HCT116 (cell line): ENCODE data around the gene LRRC73. TPM values are rescaled to one million over a fixed set of nuclear protein-coding genes. Genes with fewer than 3 reads are reported as not detected.

Experiments used
- ATAC-seq: fragments of 200-7000 bp; cut with Tn5 transposase; 2 replicates; pipeline ENCODE4 v1.9.1; 2020; ENCODE audit warnings: mild to moderate bottlenecking, moderate library complexity
- BruUV-seq: library from RNA; stranded (reverse); fragments of 400-500 nt; replicated peaks from 2 replicates; lab custom pipeline; 2021; lab: Mats Ljungman, UMichigan
- CTCF ChIA-PET: fragments of 300-600 bp; sonication (Branson Sonifier 250); formaldehyde crosslinking; loops from one replicate; lab custom pipeline; 2021; ENCODE audit warnings: antibody characterized with exemption; lab: Charles Lee
- POLR2A ChIA-PET: fragments of 300-600, 350-600 bp; sonication (Branson Sonifier 250); formaldehyde crosslinking; loops from one replicate; lab custom pipeline; 2021; ENCODE audit warnings: antibody characterized with exemption; lab: Charles Lee
- RAD21 ChIA-PET, 2 experiments: fragments of 300-600 bp; sonication (Branson Sonifier 250); formaldehyde crosslinking; loops; one replicate each; lab custom pipeline; 2023; ENCODE audit warnings: low total read pairs in 2 of 2; ENCODE audit not compliant: uncharacterized antibody in 2 of 2, unreplicated experiment in 2 of 2, low non-redundant PET in 1 of 2; lab: Charles Lee
- DNase-seq: peaks from one replicate; pipeline ENCODE4 v3.0.0-alpha.2; 2010; ENCODE audit warnings: low read depth, low spot score
- H2AFZ ChIP-seq: fragments of 200-600 bp; shearing (Covaris generic), sonication (generic); 2 replicates; pipeline ENCODE4 v1.6.1; 2017; ENCODE audit warnings: low read depth, mixed run types, mixed read lengths, antibody characterized with exemption, low read length; ENCODE audit not compliant: poor library complexity, severe bottlenecking
- H3K27ac ChIP-seq: 2 replicates; pipeline ENCODE4 v1.5.1; 2012; ENCODE audit warnings: low read depth, low read length
- H3K27me3 ChIP-seq: fragments of 200-600 bp; sonication (generic); 2 replicates; pipeline ENCODE4 v1.6.1; 2016; ENCODE audit warnings: mixed run types, low read length, mixed read lengths; ENCODE audit not compliant: insufficient read depth
- H3K36me3 ChIP-seq, 2 experiments: fragments of 200-500 bp in 1 of 2; fragments of 200-600 bp in 1 of 2; sonication (Bioruptor generic) in 1 of 2; sonication (generic) in 1 of 2; 2 replicates each; pipeline versions ENCODE4 v1.5.1 to v1.6.1; 2014 to 2016; ENCODE audit warnings: low read length in 2 of 2, inconsistent platforms in 1 of 2, mixed read lengths in 1 of 2, mixed run types in 1 of 2; ENCODE audit not compliant: insufficient read depth in 2 of 2, control insufficient read depth in 1 of 2
- H3K4me1 ChIP-seq, 2 experiments: fragments of 200-600 bp in 1 of 2; sonication (generic) in 1 of 2; 2 replicates each; pipeline versions ENCODE4 v1.5.1 to v1.6.1; 2012 to 2017; ENCODE audit warnings: low read length in 2 of 2, inconsistent platforms in 1 of 2, mild to moderate bottlenecking in 1 of 2, mixed read lengths in 1 of 2, mixed run types in 1 of 2, moderate library complexity in 1 of 2; ENCODE audit not compliant: insufficient read depth in 2 of 2, control insufficient read depth in 1 of 2
- H3K4me2 ChIP-seq: fragments of 200-600 bp; sonication (generic); 2 replicates; pipeline ENCODE4 v1.6.1; 2017; ENCODE audit warnings: mixed run types, low read length, mixed read lengths
- H3K4me3 ChIP-seq, 2 experiments: fragments of 200-600 bp in 1 of 2; sonication (generic) in 1 of 2; replicated peaks in 1 of 2; 2 replicates each; pipeline ENCODE4 v1.5.1; 2011 to 2016; ENCODE audit warnings: low read length in 2 of 2, control low read depth in 1 of 2, low read depth in 1 of 2, mild to moderate bottlenecking in 1 of 2, mixed read lengths in 1 of 2, mixed run types in 1 of 2
- H3K79me2 ChIP-seq: fragments of 200-600 bp; sonication (generic); 2 replicates; pipeline ENCODE4 v1.6.1; 2017; ENCODE audit warnings: mild to moderate bottlenecking, mixed run types, low read length, moderate library complexity, mixed read lengths; ENCODE audit not compliant: insufficient read depth
- H3K9ac ChIP-seq: fragments of 200-600 bp; sonication (generic); 2 replicates; pipeline ENCODE4 v1.6.1; 2016; ENCODE audit warnings: low read length, mixed read lengths
- H3K9me2 ChIP-seq: fragments of 200-600 bp; sonication (generic), shearing (Covaris generic); 2 replicates; pipeline ENCODE4 v1.6.1; 2017; ENCODE audit warnings: mixed run types, mild to moderate bottlenecking, moderate library complexity; ENCODE audit not compliant: insufficient read depth
- H3K9me3 ChIP-seq, 2 experiments: fragments of 200-500 bp in 1 of 2; fragments of 200-600 bp in 1 of 2; sonication (Bioruptor generic) in 1 of 2; sonication (generic) in 1 of 2; 2 replicates each; pipeline ENCODE4 v1.6.1; 2014 to 2017; ENCODE audit warnings: low read length in 2 of 2, mixed read lengths in 2 of 2, inconsistent platforms in 1 of 2, low read depth in 1 of 2, mild to moderate bottlenecking in 1 of 2, mixed run types in 1 of 2, moderate library complexity in 1 of 2; ENCODE audit not compliant: control insufficient read depth in 1 of 2, insufficient read depth in 1 of 2
- H4K20me1 ChIP-seq: fragments of 200-600 bp; sonication (generic), shearing (Covaris generic); 2 replicates; pipeline ENCODE4 v1.6.1; 2017; ENCODE audit warnings: mixed run types, mild to moderate bottlenecking, moderate library complexity; ENCODE audit not compliant: insufficient read depth
- ATF3 ChIP-seq: IDR thresholded peaks from 2 replicates; pipeline ENCODE4 v1.6.1; 2012
- EGR1 ChIP-seq: IDR thresholded peaks from 2 replicates; pipeline ENCODE4 v1.6.1; 2012; ENCODE audit warnings: low read depth
- EZH2phosphoT487 ChIP-seq: fragments of 200-600 bp; IDR thresholded peaks from 2 replicates; pipeline ENCODE4 v1.6.1; 2018; ENCODE audit warnings: antibody characterized with exemption, borderline replicate concordance
- MAX ChIP-seq: IDR thresholded peaks from 2 replicates; pipeline ENCODE4 v1.6.1; 2012
- POLR2A ChIP-seq: IDR thresholded peaks from 2 replicates; pipeline ENCODE4 v1.7.0; 2011; ENCODE audit warnings: borderline replicate concordance; ENCODE audit not compliant: insufficient read depth, insufficient read length; ENCODE audit errors: extremely low read depth
- POLR2AphosphoS5 ChIP-seq: IDR thresholded peaks from 2 replicates; pipeline ENCODE4 v1.6.1; 2011; ENCODE audit warnings: mild to moderate bottlenecking, low read depth, low read length, moderate library complexity
- SIN3A ChIP-seq: IDR thresholded peaks from 2 replicates; pipeline ENCODE4 v1.6.1; 2012; ENCODE audit warnings: low read depth
- TCF7L2 ChIP-seq: IDR thresholded peaks from 2 replicates; pipeline ENCODE4 v1.7.0; 2011; ENCODE audit warnings: borderline replicate concordance, inconsistent platforms; ENCODE audit not compliant: insufficient read depth, insufficient read length; ENCODE audit errors: extremely low read depth
- ZFX ChIP-seq: fragments of 450-650 bp; IDR thresholded peaks from 2 replicates; pipeline ENCODE4 v1.6.1; 2017
- ZNF274 ChIP-seq: fragments of 200-500 bp; sonication (Bioruptor generic); IDR thresholded peaks from 2 replicates; pipeline ENCODE4 v1.6.1; 2014; ENCODE audit warnings: mild to moderate bottlenecking, low read depth, low read length, inconsistent platforms
- intact Hi-C: fragments of 100-400 bp; cut with micrococcal nuclease; formaldehyde crosslinking; loops from 2 replicates; pipeline ENCODE4 v1.10.0; 2022
- total RNA-seq: library from RNA; stranded (reverse); gene quantifications from one replicate; pipeline ENCODE4 v1.2.1, GENCODE V29; 2021; ENCODE audit not compliant: unreplicated experiment

Gene LRRC73
- total RNA-seq, 1 experiment from 2014 or later, result 1.2 TPM

GRCh38 chr6:43509142-43509983, 783 bp downstream of the LRRC73 start:
- no TSS peak for BruUV-seq
- POLR2A ChIA-PET, result no interaction called here
- Histone ChIP-seq H3K4me2 (peak overlapping the region; percentile 88), H3K9me2 (no peaks in the 10 kb centered on the region), H3K27ac (peak overlapping the region; percentile 4; the same call in 1 of the 2 replicates), H2AFZ (no peak overlapping the region), H4K20me1 (no peaks in the 10 kb centered on the region), H3K27me3 (no peaks in the 10 kb centered on the region), H3K9ac (peak overlapping the region; percentile 63), H3K9me3 (no peaks in the 10 kb centered on the region), H3K4me1 (peaks cover 10 to 22% of the 10 kb centered on the region in 2 experiments; a peak in 3 of 4 replicates), H3K4me3 (peak overlapping the region; percentile 45 to 64), H3K79me2 (peaks cover under 1% of the 10 kb centered on the region), H3K36me3 (peaks cover 16 to 21% of the 10 kb centered on the region in 2 experiments; a peak in 3 of 4 replicates)
- ATAC-seq, result 0 out of 2 replicates have a peak, but pooled peaks have one; percentile 7
- no peak for DNase-seq
- CTCF ChIA-PET, result interaction anchor here (1.3 to 3.8 kb wide), 3 partner anchors 13 to 53 kb away, joined by 3 to 31 read pairs (median 10); partner anchors contain the start of gene DLK2
- intact Hi-C loops, result loop anchor here (10.0 kb wide), 1 partner anchor 145 kb away; the partner anchor contains the start of gene ZNF318
- RAD21 ChIA-PET, result interaction anchor here (0.6 to 1.1 kb wide), 2 partner anchors 54 to 569 kb away, joined by 3 to 5 read pairs; partner anchors contain the start of gene DLK2 (in 1 of the 2)
- TF ChIP-seq ZFX, result peak; percentile 21; the same call in 1 of the 2 replicates
- no peak for TF ChIP-seq EZH2phosphoT487
- TF ChIP-seq POLR2A, result no peak
- no peak for TF ChIP-seq ZNF274
- TF ChIP-seq POLR2AphosphoS5, result no peak
- 0 out of 2 replicates have a peak, but pooled peaks have one; percentile 18 for TF ChIP-seq SIN3A
- no peak for TF ChIP-seq EGR1
- no peak for TF ChIP-seq MAX
- TF ChIP-seq TCF7L2, result no peak
- no peak for TF ChIP-seq ATF3
